Measurements from ENCODE around the gene CD22.
"Not testable (repeated sequence)": the region's sequence is repeated elsewhere in the genome, so short reads cannot be mapped to it uniquely, and the experiment has no call there.

Gene CD22

DNA sequence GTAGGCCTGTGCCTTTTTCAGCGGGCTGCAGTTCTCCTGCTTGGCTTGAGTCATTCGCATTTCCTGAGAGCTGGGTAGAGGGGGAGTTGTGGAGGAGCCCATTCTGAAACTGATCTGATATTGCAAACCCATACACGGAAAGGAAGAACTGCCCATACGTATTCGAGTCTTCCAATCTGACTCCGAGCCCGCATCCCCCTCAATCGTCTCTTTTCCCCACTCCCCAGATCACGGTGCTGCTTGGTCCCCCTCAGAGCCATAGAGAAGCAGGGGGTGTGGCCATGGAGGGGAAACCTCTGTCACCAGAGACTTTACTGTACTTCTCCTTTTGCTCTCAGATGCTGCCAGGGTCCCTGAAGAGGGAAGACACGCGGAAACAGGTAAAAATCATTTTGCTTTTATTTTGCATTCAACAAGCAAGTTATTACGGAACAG is at the start of gene CD22:
Gene CD22 (plus strand): TSS at position 337 of the 435 bp plus-strand sequence. CDS start 2,854 bp downstream, outside the sequence.
- no peak for DNase-seq (ENCODE audit: low read depth)

DNA sequence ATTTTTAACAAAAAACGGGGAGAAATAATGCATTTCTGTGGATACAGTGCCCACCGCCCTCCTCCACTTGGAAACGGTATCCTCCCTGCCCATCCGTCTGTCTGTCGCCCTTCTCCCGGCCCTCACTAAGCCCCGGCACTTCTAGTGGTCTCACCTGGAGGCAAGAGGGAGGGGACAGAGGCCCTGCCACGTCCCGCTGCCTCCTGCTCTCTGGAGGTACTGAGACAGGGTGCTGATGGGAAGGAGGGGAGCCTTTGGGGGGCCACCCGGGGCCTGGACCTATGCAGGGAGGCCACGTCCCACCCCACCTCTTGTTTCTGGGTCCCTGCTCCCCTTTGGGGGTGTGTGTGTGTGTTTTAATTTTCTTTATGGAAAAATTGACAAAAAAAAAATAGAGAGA is 49.6 kb upstream of the CD22 start:
- no peak for DNase-seq (ENCODE audit: low read depth)

GRCh38 chr19:35279985-35280821 is 48.8 kb upstream of the CD22 start:
- no peak for DNase-seq (ENCODE audit: low read depth)

- no peak for DNase-seq (ENCODE audit: low read depth)
Observed at GRCh38 chr19:35281303-35281702, 47.7 kb upstream of the CD22 start.

DNA sequence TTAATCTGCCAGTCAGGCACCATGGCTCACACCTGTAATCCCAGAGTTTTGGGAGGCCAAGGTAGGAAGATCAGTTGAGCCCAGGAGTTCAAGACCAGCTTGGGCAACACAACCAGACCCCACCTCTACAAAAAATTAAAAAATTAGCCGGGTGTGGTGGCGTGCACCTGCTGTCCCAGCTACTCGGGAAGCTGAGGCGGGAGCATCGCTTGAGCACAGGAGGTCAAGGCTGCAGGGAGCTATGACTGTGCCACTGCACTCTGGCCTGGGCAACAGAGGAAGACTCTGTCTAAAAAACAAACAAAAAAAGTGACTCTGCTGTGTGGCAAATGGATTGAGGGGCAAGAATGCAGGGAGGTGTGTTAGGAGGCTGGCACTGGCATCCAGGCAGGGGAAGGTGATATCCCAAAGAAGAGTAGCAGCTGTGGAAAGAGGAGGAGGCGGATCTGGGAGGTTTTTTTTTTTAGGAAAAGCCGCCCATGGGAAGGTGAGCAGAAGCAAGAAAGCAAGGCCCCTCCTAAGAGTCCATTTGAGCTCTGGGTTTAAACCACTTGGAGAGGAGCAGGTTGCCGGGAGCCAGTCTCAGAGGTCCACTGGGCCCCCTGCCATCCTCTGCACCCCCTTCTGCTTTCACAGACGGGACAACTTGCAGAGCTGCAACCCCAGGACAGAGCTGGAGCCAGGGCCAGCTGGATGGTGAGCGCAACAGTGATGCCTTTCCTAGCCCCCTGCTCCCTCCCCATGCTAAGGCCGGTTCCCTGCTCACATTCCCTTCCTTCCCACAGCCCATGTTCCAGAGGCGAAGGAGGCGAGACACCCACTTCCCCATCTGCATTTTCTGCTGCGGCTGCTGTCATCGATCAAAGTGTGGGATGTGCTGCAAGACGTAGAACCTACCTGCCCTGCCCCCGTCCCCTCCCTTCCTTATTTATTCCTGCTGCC is 44.6 kb upstream of the CD22 start:
- no peak for DNase-seq (ENCODE audit: low read depth)

DNA sequence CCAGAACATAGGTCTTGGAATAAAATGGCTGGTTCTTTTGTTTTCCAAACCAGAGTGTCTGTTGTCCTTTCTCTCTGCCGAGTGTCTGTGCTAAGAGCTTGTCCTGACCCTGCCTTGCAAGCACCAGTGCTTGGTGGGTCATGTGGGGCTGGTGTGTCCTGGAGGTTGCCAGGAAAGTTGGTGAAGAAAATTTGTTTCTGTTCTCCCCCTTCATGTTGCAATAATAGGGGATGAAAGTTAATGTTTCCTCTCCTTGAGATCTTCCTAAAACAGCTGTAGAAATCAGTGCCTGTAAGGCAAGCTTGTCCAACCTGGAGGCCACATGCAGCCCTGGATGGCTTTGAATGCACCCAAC is 43.9 kb upstream of the CD22 start:
- DNase-seq (ENCODE audit: low read depth) = no peak

GRCh38 chr19:35285465-35285864 is 43.5 kb upstream of the CD22 start:
- DNase-seq (ENCODE audit: low read depth) = not testable (repeated sequence)

- DNase-seq (ENCODE audit: low read depth) = not testable (repeated sequence)
Observed at GRCh38 chr19:35286101-35286500, 42.9 kb upstream of the CD22 start.

DNA sequence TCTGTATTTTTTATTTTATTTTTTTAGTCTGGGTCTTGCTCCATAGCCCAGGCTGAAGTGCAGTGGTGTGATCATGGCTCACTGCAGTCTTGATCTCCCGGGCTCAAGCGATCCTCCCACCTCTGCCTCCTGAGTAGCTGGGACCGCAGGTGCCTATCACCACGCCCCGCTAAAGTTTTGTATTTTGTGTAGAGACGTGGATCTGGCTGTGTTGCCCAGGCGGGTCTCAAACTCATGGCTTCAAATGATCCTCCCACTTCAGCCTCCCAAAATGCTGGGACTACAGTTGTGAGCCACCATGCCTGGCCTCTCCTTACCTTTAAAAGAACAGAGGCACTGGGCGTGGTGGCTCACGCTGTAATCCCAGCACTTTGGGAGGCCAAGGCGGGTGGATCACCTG is 41.3 kb upstream of the CD22 start:
- DNase-seq (ENCODE audit: low read depth) = no peak

DNA sequence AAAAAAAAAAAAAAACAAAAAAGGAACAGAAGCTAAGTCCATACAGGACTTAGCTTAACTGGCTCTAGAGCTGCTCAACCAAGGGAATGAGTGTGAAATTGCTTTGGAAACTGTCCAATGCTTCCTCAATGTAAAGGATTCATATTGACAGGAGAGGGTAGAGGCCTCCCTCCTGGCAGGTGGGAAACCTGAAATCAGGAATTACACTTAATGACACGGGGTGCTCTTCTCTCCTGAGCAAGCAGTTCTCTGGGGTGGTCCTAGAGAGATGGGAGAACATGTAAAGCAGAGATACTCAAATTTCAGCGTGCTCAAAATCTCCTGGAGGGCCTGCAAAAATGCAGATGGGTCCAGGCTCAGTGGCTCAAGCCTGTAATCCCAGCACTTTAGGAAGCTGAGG is 40.7 kb upstream of the CD22 start:
- DNase-seq (ENCODE audit: low read depth) = no peak

- DNase-seq (ENCODE audit: low read depth) = no peak
Observed at GRCh38 chr19:35288906-35289305, 40.1 kb upstream of the CD22 start.

DNA sequence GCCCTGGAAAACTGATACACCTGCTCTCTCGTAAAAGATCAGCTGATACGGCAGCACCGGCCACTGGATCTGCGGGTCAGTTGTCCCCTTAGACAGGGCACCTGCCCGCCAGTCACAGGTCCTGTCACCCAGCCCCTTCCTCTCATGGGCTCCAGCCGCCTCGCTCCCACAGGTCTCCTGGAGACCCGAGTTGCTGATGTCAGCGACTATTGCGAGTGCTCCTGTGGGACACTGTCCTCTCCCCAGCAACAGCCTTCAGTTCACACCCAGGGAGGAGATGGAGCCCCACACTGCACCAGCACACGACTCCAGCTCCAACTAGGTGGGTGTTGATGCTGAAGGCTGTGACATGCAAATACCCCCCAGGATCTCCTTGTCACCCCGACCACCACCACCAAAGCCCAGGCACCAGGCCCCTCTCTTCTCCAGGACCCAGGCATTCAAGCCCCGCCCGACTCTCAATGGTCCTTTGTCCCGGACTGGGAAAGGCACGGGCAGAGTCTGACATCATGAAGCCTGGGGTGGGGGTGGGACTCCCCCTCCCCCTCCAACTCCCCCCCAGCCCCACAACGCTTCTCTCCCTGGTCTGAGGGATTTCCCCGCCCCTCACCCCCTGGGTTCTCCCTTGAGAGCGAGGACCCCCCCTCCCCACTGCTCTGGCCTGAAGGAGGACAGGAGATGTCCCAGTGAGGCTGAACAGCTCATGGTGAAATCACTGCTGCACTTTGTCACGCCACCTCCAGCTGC is 38.4 kb upstream of the CD22 start:
- DNase-seq (ENCODE audit: low read depth) = no peak

DNA sequence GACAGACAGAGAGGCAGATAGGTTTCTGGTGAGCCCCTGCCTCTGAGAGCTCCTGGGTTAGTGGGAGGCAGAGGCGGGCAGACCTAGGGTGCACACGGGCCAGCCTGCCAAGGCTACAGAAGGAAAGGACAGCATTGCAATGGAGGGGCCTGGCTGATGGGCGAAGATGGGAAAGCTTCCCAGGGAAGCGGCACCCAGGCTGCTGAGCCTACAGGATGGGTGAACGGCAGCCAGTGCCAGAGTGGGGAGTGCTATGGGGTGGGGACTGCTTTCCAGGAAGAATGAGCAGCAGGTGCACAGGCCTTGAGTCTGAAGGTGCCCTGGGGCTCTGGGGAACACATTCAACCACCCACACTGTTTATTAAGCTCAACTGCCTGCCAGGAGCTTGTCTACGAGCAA is 37.7 kb upstream of the CD22 start:
- DNase-seq (ENCODE audit: low read depth) = no peak

- DNase-seq (ENCODE audit: low read depth) = no peak
Observed at GRCh38 chr19:35291916-35292315, 37.1 kb upstream of the CD22 start, which contains the start of gene MAG. Gene MAG, plus strand, starts transcription at chr19:35292161. Its CDS starts 3,248 bp downstream, at chr19:35295409.

DNA sequence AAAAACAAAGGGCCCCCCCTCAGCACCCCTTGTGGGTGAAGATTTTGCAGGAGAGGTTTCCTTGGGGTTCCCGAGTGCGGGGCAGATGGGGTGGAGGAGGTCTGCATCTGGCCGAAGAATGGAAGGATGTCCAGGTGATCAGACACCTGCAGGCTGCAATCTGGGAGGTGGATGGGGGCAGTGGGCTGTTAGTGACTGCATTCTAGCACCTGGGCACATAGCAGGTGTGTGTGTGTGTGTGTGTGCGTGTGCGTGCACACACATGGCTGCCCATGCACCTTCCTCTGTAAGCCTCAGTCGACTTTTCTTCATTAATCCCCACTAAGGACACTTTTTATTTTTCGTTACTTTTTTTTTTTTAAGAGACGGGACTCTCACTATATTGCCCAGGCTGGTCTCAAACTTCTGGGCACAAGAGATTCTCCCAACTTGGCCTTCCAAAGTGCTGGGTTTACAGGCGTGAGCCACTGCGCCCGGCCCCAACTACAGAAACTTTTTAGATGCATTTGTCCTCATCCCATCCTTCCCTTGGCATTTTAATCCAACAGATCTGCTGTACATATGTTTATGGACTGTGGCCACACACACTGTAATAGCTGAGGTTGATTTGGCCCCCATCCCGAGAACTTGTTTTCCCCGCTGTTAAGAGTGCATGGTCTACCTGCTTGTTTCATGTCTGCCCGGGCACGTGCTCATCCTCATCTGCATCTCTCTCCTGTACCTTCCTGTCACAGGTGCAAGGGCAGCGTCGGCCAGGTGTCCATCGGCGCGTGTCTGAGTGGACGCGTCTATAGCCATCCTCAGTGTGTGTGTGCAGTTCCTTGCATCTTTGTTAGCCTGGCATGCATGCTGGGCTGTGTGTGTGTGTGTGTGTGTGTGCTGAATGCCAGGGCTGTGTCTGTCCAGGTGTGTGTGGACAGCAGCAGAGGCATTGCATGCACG is 36.3 kb upstream of the CD22 start:
- no peak for DNase-seq (ENCODE audit: low read depth)

GRCh38 chr19:35293363-35293739 is 35.6 kb upstream of the CD22 start:
- no peak for DNase-seq (ENCODE audit: low read depth)

DNA sequence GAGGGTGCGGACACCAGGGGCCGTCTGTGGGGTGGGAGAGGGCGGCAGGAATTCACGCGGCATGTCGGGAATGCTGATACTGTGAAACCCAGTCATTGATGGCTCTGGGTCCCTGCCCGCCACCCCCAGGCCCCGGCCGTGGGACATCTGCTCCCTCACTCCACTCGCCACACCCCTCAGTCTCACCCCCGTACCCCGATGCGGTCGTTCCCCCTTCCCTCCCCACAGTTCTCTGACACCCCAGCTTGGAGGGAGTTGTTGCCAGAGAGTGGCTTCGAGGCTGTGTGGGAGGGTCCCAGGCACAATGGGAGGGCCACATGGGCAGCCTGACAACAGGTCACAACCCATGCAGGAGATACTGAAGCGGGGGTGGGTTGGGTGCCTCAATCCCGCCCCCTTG is 35.2 kb upstream of the CD22 start:
- no peak for DNase-seq (ENCODE audit: low read depth)

- DNase-seq (ENCODE audit: low read depth) = no peak
Observed at GRCh38 chr19:35294328-35294727, 34.7 kb upstream of the CD22 start.

- no peak for DNase-seq (ENCODE audit: low read depth)
Observed at GRCh38 chr19:35294859-35295791, 33.9 kb upstream of the CD22 start.
